Mesenchymal stem cell (in vitro differentiated cells and primary cell): ENCODE results near the gene TAOK3.

ENCODE experiments used
- DNase-seq: peaks from one replicate; pipeline ENCODE4 v3.0.0-alpha.2; 2013
- H2AFZ ChIP-seq: one replicate; pipeline ENCODE4 v1.6.1; 2013; ENCODE audit warnings: low read depth, mild to moderate bottlenecking, control low read depth, inconsistent platforms, low read length, moderate library complexity
- H2AK5ac ChIP-seq: 2 replicates; pipeline ENCODE4 v1.6.1; 2013; ENCODE audit warnings: low read length, moderate library complexity, mild to moderate bottlenecking, inconsistent platforms; ENCODE audit not compliant: severe bottlenecking
- H2BK120ac ChIP-seq: one replicate; pipeline ENCODE4 v1.6.1; 2013; ENCODE audit warnings: low read depth, mild to moderate bottlenecking, inconsistent platforms, low read length, moderate library complexity
- H2BK12ac ChIP-seq, 2 experiments: one replicate each; pipeline ENCODE4 v1.6.1; 2013; ENCODE audit warnings: inconsistent platforms in 2 of 2, low read length in 2 of 2, mild to moderate bottlenecking in 2 of 2, moderate library complexity in 2 of 2, control low read depth in 1 of 2
- H2BK15ac ChIP-seq: one replicate; pipeline ENCODE4 v1.6.1; 2013; ENCODE audit warnings: mild to moderate bottlenecking, low read depth, inconsistent platforms; ENCODE audit not compliant: poor library complexity, severe bottlenecking
- H2BK5ac ChIP-seq: 2 replicates; pipeline ENCODE4 v1.6.1; 2013; ENCODE audit warnings: low read depth, mild to moderate bottlenecking, low read length, control low read depth, inconsistent platforms; ENCODE audit not compliant: poor library complexity, severe bottlenecking
- H3K14ac ChIP-seq, 2 experiments: one replicate each; pipeline ENCODE4 v1.6.1; 2013; ENCODE audit warnings: inconsistent platforms in 2 of 2, low read length in 2 of 2, control low read depth in 1 of 2, mild to moderate bottlenecking in 1 of 2, moderate library complexity in 1 of 2
- H3K18ac ChIP-seq, 2 experiments: one replicate each; pipeline ENCODE4 v1.6.1; 2013; ENCODE audit warnings: inconsistent platforms in 2 of 2, low read length in 2 of 2, control low read depth in 1 of 2, low read depth in 1 of 2, mild to moderate bottlenecking in 1 of 2
- H3K23ac ChIP-seq, 2 experiments: one replicate each; pipeline ENCODE4 v1.6.1; 2013; ENCODE audit warnings: inconsistent platforms in 2 of 2, low read length in 2 of 2, mild to moderate bottlenecking in 2 of 2, moderate library complexity in 2 of 2, control low read depth in 1 of 2
- H3K27ac ChIP-seq: 2 replicates; pipeline ENCODE4 v1.5.1; 2013; ENCODE audit warnings: mild to moderate bottlenecking, moderate library complexity, low read length, control low read depth, inconsistent platforms; ENCODE audit not compliant: poor library complexity, severe bottlenecking
- H3K27me3 ChIP-seq, 2 experiments: 2 replicates each; pipeline versions ENCODE4 v1.6.1 to v1.7.0; 2013; ENCODE audit warnings: low read length in 2 of 2, mild to moderate bottlenecking in 2 of 2, moderate library complexity in 2 of 2, control low read depth in 1 of 2, inconsistent platforms in 1 of 2; ENCODE audit not compliant: control insufficient read depth in 1 of 2, insufficient read depth in 1 of 2
- H3K36me3 ChIP-seq, 2 experiments: 2 replicates each; pipeline versions ENCODE4 v1.6.1 to v1.7.0; 2013; ENCODE audit warnings: low read length in 2 of 2, control low read depth in 1 of 2, inconsistent platforms in 1 of 2, low read depth in 1 of 2, mild to moderate bottlenecking in 1 of 2; ENCODE audit not compliant: insufficient read depth in 2 of 2, control insufficient read depth in 1 of 2
- H3K4ac ChIP-seq, 2 experiments: one replicate each; pipeline ENCODE4 v1.6.1; 2013; ENCODE audit warnings: inconsistent platforms in 2 of 2, low read length in 2 of 2, mild to moderate bottlenecking in 2 of 2, moderate library complexity in 2 of 2, control low read depth in 1 of 2, low read depth in 1 of 2
- H3K4me1 ChIP-seq: 2 replicates; pipeline ENCODE4 v1.6.1; 2013; ENCODE audit warnings: low read depth, low read length, control low read depth; ENCODE audit not compliant: control insufficient read depth, insufficient read depth
- H3K4me2 ChIP-seq: 2 replicates; pipeline ENCODE4 v1.6.1; 2013; ENCODE audit warnings: low read length, mild to moderate bottlenecking, inconsistent platforms; ENCODE audit not compliant: poor library complexity, severe bottlenecking
- H3K4me3 ChIP-seq, 2 experiments: 2 replicates each; pipeline versions ENCODE4 v1.5.1 to v1.7.0; 2013; ENCODE audit warnings: low read length in 2 of 2, mild to moderate bottlenecking in 2 of 2, control low read depth in 1 of 2, low read depth in 1 of 2; ENCODE audit not compliant: insufficient read depth in 1 of 2
- H3K79me1 ChIP-seq: replicated peaks from 2 replicates; pipeline ENCODE4 v1.6.1; 2013; ENCODE audit warnings: mild to moderate bottlenecking, control low read depth, low read length, inconsistent platforms; ENCODE audit not compliant: poor library complexity, severe bottlenecking
- H3K9ac ChIP-seq: 2 replicates; pipeline ENCODE4 v1.7.0; 2013; ENCODE audit warnings: mild to moderate bottlenecking, low read length, moderate library complexity
- H3K9me3 ChIP-seq: 2 replicates; pipeline ENCODE4 v1.7.0; 2013; ENCODE audit warnings: mild to moderate bottlenecking, low read length; ENCODE audit not compliant: control insufficient read depth
- H4K8ac ChIP-seq: one replicate; pipeline ENCODE4 v1.6.1; 2013; ENCODE audit warnings: inconsistent platforms, mild to moderate bottlenecking, low read length, moderate library complexity
- H4K91ac ChIP-seq: one replicate; pipeline ENCODE4 v1.6.1; 2013; ENCODE audit warnings: mild to moderate bottlenecking, low read length, inconsistent platforms
- WGBS: methylation state at CpG from one replicate; pipeline ENCODE4 v1.1.7; 2013; ENCODE audit warnings: mixed read lengths; 5-methylcytosine and 5-hydroxymethylcytosine counted together

TAOK3 gene

GRCh38 chr12:118213452-118213851 lies 159.3 kb downstream of the TAOK3 start:
- no peak overlapping the region for H2BK5ac ChIP-seq
- no peak for DNase-seq
- no peaks in the 10 kb centered on the region for H3K9me3 ChIP-seq
- WGBS: no CpG with 5 or more reads among the region's 1 CpG
- no peaks in the 10 kb centered on the region for H3K4me1 ChIP-seq
- no peak overlapping the region for H3K23ac ChIP-seq
- H3K4me2 ChIP-seq: no peak overlapping the region
- H2BK15ac ChIP-seq: no peak overlapping the region
- H2AFZ ChIP-seq: no peak overlapping the region
- H3K27me3 ChIP-seq: no peaks in the 10 kb centered on the region
- no peak overlapping the region for H3K4me3 ChIP-seq
- H2BK120ac ChIP-seq: no peak overlapping the region
- H4K91ac ChIP-seq: no peak overlapping the region
- H3K18ac ChIP-seq: no peak overlapping the region
- no peak overlapping the region for H3K9ac ChIP-seq
- H3K4ac ChIP-seq: no peak overlapping the region
- peaks cover 4 to 54% of the 10 kb centered on the region in 2 experiments for H3K36me3 ChIP-seq
- no peak overlapping the region for H2AK5ac ChIP-seq
- H4K8ac ChIP-seq: no peak overlapping the region
- no peak overlapping the region for H3K27ac ChIP-seq
- no peak overlapping the region for H3K14ac ChIP-seq
- no peak overlapping the region for H2BK12ac ChIP-seq
- no peaks in the 10 kb centered on the region for H3K79me1 ChIP-seq

- WGBS: 90% methylated on average over 2 of the region's 2 CpGs
- no peak overlapping the region for H3K18ac ChIP-seq
- H3K14ac ChIP-seq: no peak overlapping the region
- no peaks in the 10 kb centered on the region for H3K4me1 ChIP-seq
- H2BK12ac ChIP-seq: no peak overlapping the region
- no peak overlapping the region for H3K4me2 ChIP-seq
- no peak overlapping the region for H3K27ac ChIP-seq
- DNase-seq: no peak
- H2AFZ ChIP-seq: no peak overlapping the region
- no peaks in the 10 kb centered on the region for H3K9me3 ChIP-seq
- H3K27me3 ChIP-seq: no peaks in the 10 kb centered on the region
- H3K79me1 ChIP-seq: no peaks in the 10 kb centered on the region
- H3K4me3 ChIP-seq: no peak overlapping the region
- no peak overlapping the region for H3K9ac ChIP-seq
- no peak overlapping the region for H4K91ac ChIP-seq
- H2BK15ac ChIP-seq: no peak overlapping the region
- H2AK5ac ChIP-seq: no peak overlapping the region
- no peak overlapping the region for H3K23ac ChIP-seq
- H3K4ac ChIP-seq: no peak overlapping the region
- H2BK120ac ChIP-seq: no peak overlapping the region
- H3K36me3 ChIP-seq: peaks cover 4 to 50% of the 10 kb centered on the region in 2 experiments
- H2BK5ac ChIP-seq: no peak overlapping the region
- H4K8ac ChIP-seq: no peak overlapping the region
These were observed 160.1 kb downstream of the TAOK3 start for GRCh38 chr12:118212606-118213005.

- no peak overlapping the region for H2AK5ac ChIP-seq
- H3K4ac ChIP-seq: no peak overlapping the region
- H3K18ac ChIP-seq: no peak overlapping the region
- peaks cover 4 to 40% of the 10 kb centered on the region in 2 experiments for H3K36me3 ChIP-seq
- no peak overlapping the region for H3K4me3 ChIP-seq
- H3K9ac ChIP-seq: no peak overlapping the region
- no peaks in the 10 kb centered on the region for H3K9me3 ChIP-seq
- no peaks in the 10 kb centered on the region for H3K27me3 ChIP-seq
- no peaks in the 10 kb centered on the region for H3K4me1 ChIP-seq
- no peak overlapping the region for H4K8ac ChIP-seq
- no peak overlapping the region for H3K27ac ChIP-seq
- no peak overlapping the region for H3K23ac ChIP-seq
- H2BK12ac ChIP-seq: no peak overlapping the region
- H2BK120ac ChIP-seq: no peak overlapping the region
- H3K79me1 ChIP-seq: no peaks in the 10 kb centered on the region
- H2BK15ac ChIP-seq: no peak overlapping the region
- no peak overlapping the region for H4K91ac ChIP-seq
- WGBS: 100% methylated on average over 3 of the region's 3 CpGs
- no peak overlapping the region for H3K14ac ChIP-seq
- no peak overlapping the region for H2BK5ac ChIP-seq
- no peak overlapping the region for H3K4me2 ChIP-seq
- DNase-seq: peak; percentile 7
- H2AFZ ChIP-seq: no peak overlapping the region
These were observed 166.6 kb downstream of the TAOK3 start for GRCh38 chr12:118206107-118206412.

GRCh38 chr12:118193958-118194357 lies 178.7 kb downstream of the TAOK3 start:
- peaks cover 3% of the 10 kb centered on the region for H3K4me1 ChIP-seq
- H3K9ac ChIP-seq: no peak overlapping the region
- H3K79me1 ChIP-seq: peaks cover 2% of the 10 kb centered on the region
- H2AK5ac ChIP-seq: no peak overlapping the region
- no peak overlapping the region for H3K18ac ChIP-seq
- no peak overlapping the region for H3K23ac ChIP-seq
- H2AFZ ChIP-seq: no peak overlapping the region
- DNase-seq: no peak
- H3K4me2 ChIP-seq: no peak overlapping the region
- H2BK12ac ChIP-seq: no peak overlapping the region
- H3K27ac ChIP-seq: no peak overlapping the region
- peaks cover 2 to 41% of the 10 kb centered on the region in 2 experiments for H3K36me3 ChIP-seq
- no peak overlapping the region for H3K4me3 ChIP-seq
- no peak overlapping the region for H2BK5ac ChIP-seq
- H3K14ac ChIP-seq: no peak overlapping the region
- no peaks in the 10 kb centered on the region for H3K27me3 ChIP-seq
- no peaks in the 10 kb centered on the region for H3K9me3 ChIP-seq
- H3K4ac ChIP-seq: no peak overlapping the region
- WGBS: 95% methylated on average over 5 of the region's 6 CpGs
- H2BK120ac ChIP-seq: no peak overlapping the region
- no peak overlapping the region for H4K91ac ChIP-seq
- H4K8ac ChIP-seq: no peak overlapping the region
- H2BK15ac ChIP-seq: no peak overlapping the region
